Gastrocnemius medialis (tissue), 4 donors: ENCODE results near the gene EXOSC1. TPM values are rescaled to one million over a fixed set of nuclear protein-coding genes. Genes with fewer than 3 reads are reported as not detected.

Experiments used
- ATAC-seq, 2 donors: fragments of 150-250 bp; one replicate each; pipeline ENCODE4 v1.9.1; 2016
- DNase-seq, 2 donors: peaks; one replicate each; pipeline ENCODE4 v3.0.0-alpha.2; 2019
- H3K27ac ChIP-seq, 4 donors: fragments of 200-600 bp; sonication (generic); 1 replicate in 1 of 4; 2 replicates in 3 of 4; pipeline ENCODE4 v1.5.1; 2016 to 2018; ENCODE audit warnings: mild to moderate bottlenecking in 2 of 4, moderate library complexity in 1 of 4
- H3K27me3 ChIP-seq, 3 donors: fragments of 200-600 bp; sonication (generic) in 2 of 3; 1 replicate in 1 of 3; 2 replicates in 2 of 3; pipeline versions ENCODE4 v1.5.1 to v1.6.0; 2016 to 2019; ENCODE audit warnings: mild to moderate bottlenecking in 1 of 3, moderate library complexity in 1 of 3
- H3K36me3 ChIP-seq, 2 donors: fragments of 200-600 bp; sonication (generic) in 1 of 2; one replicate each; pipeline ENCODE4 v1.5.1; 2017 to 2018
- H3K4me1 ChIP-seq, 2 donors: fragments of 200-600 bp; sonication (generic) in 1 of 2; one replicate each; pipeline ENCODE4 v1.5.1; 2016 to 2017; ENCODE audit warnings: mild to moderate bottlenecking in 2 of 2
- H3K4me3 ChIP-seq, 4 donors: fragments of 200-600 bp; sonication (generic) in 3 of 4; 1 replicate in 1 of 4; 2 replicates in 3 of 4; pipeline ENCODE4 v1.5.1; 2016 to 2019; ENCODE audit warnings: mild to moderate bottlenecking in 2 of 4
- H3K9me3 ChIP-seq, 3 donors: fragments of 200-600 bp; sonication (generic) in 2 of 3; 1 replicate in 1 of 3; 2 replicates in 2 of 3; pipeline ENCODE4 v1.5.1; 2016 to 2019
- POLR2A ChIP-seq, 2 donors: fragments of 450-650 bp; IDR thresholded peaks; one replicate each; pipeline ENCODE4 v1.6.1; 2017; ENCODE audit warnings: antibody characterized with exemption in 2 of 2, mild to moderate bottlenecking in 2 of 2, moderate library complexity in 2 of 2
- in situ Hi-C, 4 donors: fragments of 200-750 bp; cut with MboI; loops; one replicate each; pipeline versions ENCODE4 v1.15.0 to v1.8.0; 2017; ENCODE audit warnings: low sequenced_read_pairs in 4 of 4
- intact Hi-C: fragments of 100-400 bp; cut with DNase I; formaldehyde crosslinking; loops from one replicate; pipeline ENCODE4 v1.15.1; 2023; ENCODE audit warnings: low total_unique reads
- total RNA-seq, 4 donors: library from RNA; depleted of rRNA; stranded (reverse); fragments of >200 nt; gene quantifications; one replicate each; pipeline versions ENCODE4 v1.1.0 to v1.2.3, GENCODE V29; 2016
- TF ChIP-seq, protein P1 (sequence below), 5 experiments: fragments of 450-650 bp in 3 of 5; fragments of 200-600 bp in 2 of 5; sonication (generic) in 2 of 5; IDR thresholded peaks in 4 of 5; conservative IDR thresholded peaks in 1 of 5; 1 replicate in 4 of 5; 2 replicates in 1 of 5; pipeline ENCODE4 v1.5.1; 2016 to 2019; ENCODE audit warnings: antibody characterized with exemption in 5 of 5, mild to moderate bottlenecking in 3 of 5, moderate library complexity in 3 of 5

The EXOSC1 gene
- total RNA-seq, 4 donors from 2014 or later = 18.6 to 34.5 (median 26.8) TPM

GRCh38 chr10:97400665-97401454, 44.9 kb downstream of the EXOSC1 start, which contains the start of gene RRP12:
Gene RRP12, minus strand, starts transcription at chr10:97401340. Its CDS starts 109 bp downstream, at chr10:97401231.
- in situ Hi-C loops = no loop called here
- peak; percentile 87 to 88 for DNase-seq
- peak within 1 kb of the TSS; percentile 89 to 97 (median 94) for H3K27ac ChIP-seq
- peak; percentile 79 for TF ChIP-seq POLR2A (IDR thresholded peaks at IDR 0.05)
- TF ChIP-seq, protein P1, sequence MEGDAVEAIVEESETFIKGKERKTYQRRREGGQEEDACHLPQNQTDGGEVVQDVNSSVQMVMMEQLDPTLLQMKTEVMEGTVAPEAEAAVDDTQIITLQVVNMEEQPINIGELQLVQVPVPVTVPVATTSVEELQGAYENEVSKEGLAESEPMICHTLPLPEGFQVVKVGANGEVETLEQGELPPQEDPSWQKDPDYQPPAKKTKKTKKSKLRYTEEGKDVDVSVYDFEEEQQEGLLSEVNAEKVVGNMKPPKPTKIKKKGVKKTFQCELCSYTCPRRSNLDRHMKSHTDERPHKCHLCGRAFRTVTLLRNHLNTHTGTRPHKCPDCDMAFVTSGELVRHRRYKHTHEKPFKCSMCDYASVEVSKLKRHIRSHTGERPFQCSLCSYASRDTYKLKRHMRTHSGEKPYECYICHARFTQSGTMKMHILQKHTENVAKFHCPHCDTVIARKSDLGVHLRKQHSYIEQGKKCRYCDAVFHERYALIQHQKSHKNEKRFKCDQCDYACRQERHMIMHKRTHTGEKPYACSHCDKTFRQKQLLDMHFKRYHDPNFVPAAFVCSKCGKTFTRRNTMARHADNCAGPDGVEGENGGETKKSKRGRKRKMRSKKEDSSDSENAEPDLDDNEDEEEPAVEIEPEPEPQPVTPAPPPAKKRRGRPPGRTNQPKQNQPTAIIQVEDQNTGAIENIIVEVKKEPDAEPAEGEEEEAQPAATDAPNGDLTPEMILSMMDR (IDR thresholded peaks at IDR 0.05 in 4 of 5, conservative IDR thresholded peaks at IDR 0.05 in 1 of 5) = no peak
- intact Hi-C loops = loop anchor here (2.0 to 5.0 kb wide), 3 partner anchors 26 to 336 kb away; partner anchors contain the start of genes FRAT2, PGAM1 and ZFYVE27
- ATAC-seq = peak; percentile 97 to 99
- H3K4me3 ChIP-seq = peak within 1 kb of the TSS; percentile 72 to 97 (median 94)
- peaks cover 0 to 30% of the 10 kb centered on the region in 2 donors for H3K36me3 ChIP-seq
- H3K27me3 ChIP-seq = no peaks in the 10 kb centered on the region
- H3K4me1 ChIP-seq = peaks cover 14 to 15% of the 10 kb centered on the region in 2 donors
- H3K9me3 ChIP-seq = no peaks in the 10 kb centered on the region

- Histone ChIP-seq H3K27ac (peak overlapping the region; percentile 89 to 97 (median 94)), H3K9me3 (no peaks in the 10 kb centered on the region), H3K4me3 (peak overlapping the region; percentile 72 to 97 (median 94)), H3K36me3 (peaks cover 0 to 39% of the 10 kb centered on the region in 2 donors), H3K4me1 (peaks cover 14 to 15% of the 10 kb centered on the region in 2 donors), H3K27me3 (no peaks in the 10 kb centered on the region)
- ATAC-seq = peak; percentile 73 to 83
- peak; percentile 61 to 71 for DNase-seq
- in situ Hi-C loops = no loop called here
- TF ChIP-seq, protein P1 (IDR thresholded peaks at IDR 0.05 in 4 of 5, conservative IDR thresholded peaks at IDR 0.05 in 1 of 5) = no peak
- peak; percentile 59 to 64 for TF ChIP-seq POLR2A (IDR thresholded peaks at IDR 0.05)
- intact Hi-C loops = loop anchor here (2.0 to 5.0 kb wide), 3 partner anchors 27 to 337 kb away; partner anchors contain the start of genes FRAT2, PGAM1 and ZFYVE27
Measured at GRCh38 chr10:97399843-97400545, 45.8 kb downstream of the EXOSC1 start.

- no peak for DNase-seq
- intact Hi-C loops (no loop called here), in situ Hi-C loops (no loop called here)
- Histone ChIP-seq H3K36me3 (peaks cover 0 to 78% of the 10 kb centered on the region in 2 donors), H3K4me3 (no peak overlapping the region), H3K4me1 (peaks cover 8 to 27% of the 10 kb centered on the region in 2 donors), H3K27me3 (no peaks in the 10 kb centered on the region), H3K9me3 (no peaks in the 10 kb centered on the region), H3K27ac (no peak overlapping the region)
- ATAC-seq = no peak
- no peak for TF ChIP-seq POLR2A (IDR thresholded peaks at IDR 0.05)
- TF ChIP-seq, protein P1 (IDR thresholded peaks at IDR 0.05 in 4 of 5, conservative IDR thresholded peaks at IDR 0.05 in 1 of 5) = no peak
Measured at GRCh38 chr10:97396056-97396455, 49.8 kb downstream of the EXOSC1 start.

GRCh38 chr10:97393034-97393573, 52.7 kb downstream of the EXOSC1 start:
- Histone ChIP-seq H3K4me1 (peaks cover 0 to 12% of the 10 kb centered on the region in 2 donors), H3K9me3 (no peaks in the 10 kb centered on the region), H3K27ac (peak overlapping the region; percentile 55 to 81 (median 68)), H3K4me3 (no peak overlapping the region), H3K27me3 (no peaks in the 10 kb centered on the region), H3K36me3 (peaks cover 0 to 95% of the 10 kb centered on the region in 2 donors)
- ATAC-seq = peak; percentile 84 to 85
- in situ Hi-C loops (no loop called here), intact Hi-C loops (no loop called here)
- peak; percentile 31 to 37 for DNase-seq
- TF ChIP-seq, protein P1 (IDR thresholded peaks at IDR 0.05 in 4 of 5, conservative IDR thresholded peaks at IDR 0.05 in 1 of 5) = no peak
- TF ChIP-seq POLR2A (IDR thresholded peaks at IDR 0.05) = no peak
